ENCODE measurements around the gene VEGFB.
A peak's percentile ranks its signal among the peaks of the same experiment; 100 is the strongest.

- TF ChIP-seq, protein P1, sequence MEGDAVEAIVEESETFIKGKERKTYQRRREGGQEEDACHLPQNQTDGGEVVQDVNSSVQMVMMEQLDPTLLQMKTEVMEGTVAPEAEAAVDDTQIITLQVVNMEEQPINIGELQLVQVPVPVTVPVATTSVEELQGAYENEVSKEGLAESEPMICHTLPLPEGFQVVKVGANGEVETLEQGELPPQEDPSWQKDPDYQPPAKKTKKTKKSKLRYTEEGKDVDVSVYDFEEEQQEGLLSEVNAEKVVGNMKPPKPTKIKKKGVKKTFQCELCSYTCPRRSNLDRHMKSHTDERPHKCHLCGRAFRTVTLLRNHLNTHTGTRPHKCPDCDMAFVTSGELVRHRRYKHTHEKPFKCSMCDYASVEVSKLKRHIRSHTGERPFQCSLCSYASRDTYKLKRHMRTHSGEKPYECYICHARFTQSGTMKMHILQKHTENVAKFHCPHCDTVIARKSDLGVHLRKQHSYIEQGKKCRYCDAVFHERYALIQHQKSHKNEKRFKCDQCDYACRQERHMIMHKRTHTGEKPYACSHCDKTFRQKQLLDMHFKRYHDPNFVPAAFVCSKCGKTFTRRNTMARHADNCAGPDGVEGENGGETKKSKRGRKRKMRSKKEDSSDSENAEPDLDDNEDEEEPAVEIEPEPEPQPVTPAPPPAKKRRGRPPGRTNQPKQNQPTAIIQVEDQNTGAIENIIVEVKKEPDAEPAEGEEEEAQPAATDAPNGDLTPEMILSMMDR (IDR thresholded peaks at IDR 0.05), result no peak
- TF ChIP-seq POLR2A (IDR thresholded peaks at IDR 0.05), result peak in 1 of 2 donors; percentile 14
Observed at GRCh38 chr11:64245797-64246620, 11.6 kb downstream of the VEGFB start.
